Uterus (tissue), 4 donors: ENCODE measurements around the gene SPIRE2. TPM values are rescaled to one million over a fixed set of nuclear protein-coding genes. Genes with fewer than 3 reads are reported as not detected.
"Not testable (repeated sequence)": the region's sequence is repeated elsewhere in the genome, so short reads cannot be mapped to it uniquely, and the experiment has no call there.

ENCODE experiments used
- DNase-seq, 2 donors: peaks; one replicate each; pipeline ENCODE4 v3.0.0-alpha.2; 2019 to 2020
- H3K27ac ChIP-seq, 2 donors: fragments of 200-600 bp; sonication (generic); 1 replicate in 1 of 2; 2 replicates in 1 of 2; pipeline ENCODE4 v1.5.1; 2016 to 2018
- H3K27me3 ChIP-seq, 2 donors: fragments of 200-600 bp; sonication (generic); one replicate each; pipeline ENCODE4 v1.5.1; 2018 to 2019; ENCODE audit warnings: control low read depth in 1 of 2
- H3K36me3 ChIP-seq, 2 donors: fragments of 200-600 bp; sonication (generic); one replicate each; pipeline ENCODE4 v1.5.1; 2019; ENCODE audit warnings: control low read depth in 1 of 2
- H3K4me1 ChIP-seq, 2 donors: fragments of 200-600 bp; sonication (generic); one replicate each; pipeline ENCODE4 v1.5.1; 2018 to 2019; ENCODE audit warnings: control low read depth in 1 of 2
- H3K4me3 ChIP-seq, 2 donors: fragments of 200-600 bp; sonication (generic); 1 replicate in 1 of 2; 2 replicates in 1 of 2; pipeline ENCODE4 v1.5.1; 2018 to 2019; ENCODE audit warnings: mild to moderate bottlenecking in 1 of 2
- H3K9me3 ChIP-seq, 2 donors: fragments of 200-600 bp; sonication (generic); one replicate each; pipeline ENCODE4 v1.5.1; 2019; ENCODE audit warnings: control low read depth in 1 of 2
- CTCF ChIP-seq, 4 experiments: fragments of 200-600 bp in 2 of 4; fragments of 450-650 bp in 2 of 4; sonication (generic) in 2 of 4; IDR thresholded peaks; one replicate each; pipeline ENCODE4 v1.5.1; 2016 to 2019; ENCODE audit warnings: antibody characterized with exemption in 4 of 4, mild to moderate bottlenecking in 2 of 4, moderate library complexity in 1 of 4
- POLR2A ChIP-seq, 2 donors: fragments of 450-650 bp; IDR thresholded peaks; one replicate each; pipeline ENCODE4 v1.6.1; 2016; ENCODE audit warnings: antibody characterized with exemption in 2 of 2, mild to moderate bottlenecking in 1 of 2, moderate library complexity in 1 of 2
- intact Hi-C: fragments of 100-400 bp; cut with DNase I; formaldehyde crosslinking; loops from one replicate; pipeline ENCODE4 v1.15.1; 2023; ENCODE audit warnings: low total_unique reads
- total RNA-seq, 4 donors: library from RNA; depleted of rRNA in 3 of 4; stranded (reverse); fragments of >200 nt in 3 of 4; gene quantifications; one replicate each; pipeline versions ENCODE4 v1.1.0 to v1.2.4, GENCODE V29; 2014 to 2023
- donor health status: DM: yes; HTN: yes; CAD: no.

SPIRE2 gene
- total RNA-seq, 4 donors from 2014 or later = 1.2 to 7.5 (median 3.3) TPM

GRCh38 chr16:89791278-89791995 is 36.8 kb upstream of the SPIRE2 start:
- no peaks in the 10 kb centered on the region for H3K27me3 ChIP-seq

GRCh38 chr16:89793092-89793491 is 35.2 kb upstream of the SPIRE2 start:
- intact Hi-C loops, H3K4me3 ChIP-seq, H3K27me3 ChIP-seq, H3K36me3 ChIP-seq, H3K4me1 ChIP-seq, H3K9me3 ChIP-seq, H3K27ac ChIP-seq: not testable (repeated sequence)
- TF ChIP-seq CTCF (IDR thresholded peaks at IDR 0.05) = peak; percentile 45 to 70 (median 62)
- peak; percentile 33 to 44 for DNase-seq

More at GRCh38 chr16:89791278-89791995, 36.8 kb upstream of the SPIRE2 start:
- no peak overlapping the region for H3K27ac ChIP-seq
- DNase-seq = no peak
- no peaks in the 10 kb centered on the region for H3K9me3 ChIP-seq
- intact Hi-C loops = no loop called here
- TF ChIP-seq CTCF (IDR thresholded peaks at IDR 0.05) = no peak
- no peaks in the 10 kb centered on the region for H3K4me1 ChIP-seq
- H3K4me3 ChIP-seq = no peak overlapping the region
- H3K36me3 ChIP-seq = no peaks in the 10 kb centered on the region

GRCh38 chr16:89793955-89794354 is 34.3 kb upstream of the SPIRE2 start:
- no peaks in the 10 kb centered on the region for H3K36me3 ChIP-seq
- intact Hi-C loops = no loop called here
- TF ChIP-seq POLR2A (IDR thresholded peaks at IDR 0.05) (no peak), CTCF (IDR thresholded peaks at IDR 0.05) (no peak)
- H3K9me3 ChIP-seq = no peaks in the 10 kb centered on the region
- no peak overlapping the region for H3K27ac ChIP-seq
- no peaks in the 10 kb centered on the region for H3K4me1 ChIP-seq
- no peaks in the 10 kb centered on the region for H3K27me3 ChIP-seq
- no peak for DNase-seq
- H3K4me3 ChIP-seq = no peak overlapping the region

- Histone ChIP-seq H3K9me3 (no peaks in the 10 kb centered on the region), H3K27me3 (no peaks in the 10 kb centered on the region), H3K4me3 (no peak overlapping the region), H3K4me1 (no peaks in the 10 kb centered on the region), H3K27ac (no peak overlapping the region), H3K36me3 (no peaks in the 10 kb centered on the region)
- intact Hi-C loops = no loop called here
- TF ChIP-seq CTCF (IDR thresholded peaks at IDR 0.05) (no peak), POLR2A (IDR thresholded peaks at IDR 0.05) (no peak)
- DNase-seq = no peak
These were observed 32.6 kb upstream of the SPIRE2 start for GRCh38 chr16:89795676-89796075.

GRCh38 chr16:89796104-89796503 is 32.2 kb upstream of the SPIRE2 start:
- no peak overlapping the region for H3K4me3 ChIP-seq
- no peak overlapping the region for H3K27ac ChIP-seq
- intact Hi-C loops = no loop called here
- no peaks in the 10 kb centered on the region for H3K9me3 ChIP-seq
- TF ChIP-seq POLR2A (IDR thresholded peaks at IDR 0.05) (no peak), CTCF (IDR thresholded peaks at IDR 0.05) (no peak)
- no peak for DNase-seq
- no peaks in the 10 kb centered on the region for H3K27me3 ChIP-seq
- H3K4me1 ChIP-seq = no peaks in the 10 kb centered on the region
- no peaks in the 10 kb centered on the region for H3K36me3 ChIP-seq
